Upper lobe of left lung (tissue), 6 donors: ENCODE data around the gene USP1. TPM values are rescaled to one million over a fixed set of nuclear protein-coding genes. Genes with fewer than 3 reads are reported as not detected.

ENCODE experiments used
- ATAC-seq, 2 donors: fragments of 200-7000 bp; cut with Tn5 transposase; one replicate each; pipeline ENCODE4 v1.9.1; 2022; ENCODE audit warnings: mild to moderate bottlenecking in 2 of 2, moderate library complexity in 2 of 2; ENCODE audit not compliant: low FRiP score in 2 of 2
- DNase-seq, 2 donors: peaks; one replicate each; pipeline ENCODE4 v3.0.0-alpha.2; 2019 to 2020
- H3K27ac ChIP-seq, 4 donors: fragments of 200-600 bp; sonication (generic); one replicate each; pipeline ENCODE4 v1.5.1; 2016 to 2019
- H3K27me3 ChIP-seq, 4 donors: fragments of 200-600 bp; sonication (generic); one replicate each; pipeline ENCODE4 v1.5.1; 2017 to 2019
- H3K36me3 ChIP-seq, 4 donors: fragments of 200-600 bp; sonication (generic); one replicate each; pipeline ENCODE4 v1.5.1; 2016 to 2019
- H3K4me1 ChIP-seq, 4 donors: fragments of 200-600 bp; sonication (generic); one replicate each; pipeline ENCODE4 v1.5.1; 2018 to 2019
- H3K4me3 ChIP-seq, 4 donors: fragments of 200-600 bp; sonication (generic); one replicate each; pipeline ENCODE4 v1.5.1; 2017 to 2019; ENCODE audit warnings: mild to moderate bottlenecking in 2 of 4, moderate library complexity in 1 of 4
- H3K9me3 ChIP-seq, 4 donors: fragments of 200-600 bp; sonication (generic); one replicate each; pipeline ENCODE4 v1.5.1; 2018 to 2019
- EP300 ChIP-seq, 4 donors: sonication (generic); formaldehyde crosslinking; IDR thresholded peaks; one replicate each; pipeline ENCODE4 v1.5.1; 2017; ENCODE audit warnings: antibody characterized with exemption in 4 of 4, control low read depth in 2 of 4
- POLR2A ChIP-seq, 4 donors: fragments of 450-650 bp; IDR thresholded peaks; one replicate each; pipeline ENCODE4 v1.5.1; 2016 to 2017; ENCODE audit warnings: antibody characterized with exemption in 4 of 4, mild to moderate bottlenecking in 2 of 4
- POLR2AphosphoS5 ChIP-seq, 2 donors: sonication (generic); formaldehyde crosslinking; IDR thresholded peaks; one replicate each; pipeline ENCODE4 v1.5.1; 2017; ENCODE audit warnings: antibody characterized with exemption in 2 of 2
- WGBS, 2 donors: methylation state at CpG; one replicate each; pipeline ENCODE4 v1.1.5; 2017 to 2018; 5-methylcytosine and 5-hydroxymethylcytosine counted together
- total RNA-seq, 6 donors: library from RNA; depleted of rRNA in 4 of 6; stranded (reverse); fragments of >200 nt in 4 of 6; gene quantifications; one replicate each; pipeline versions ENCODE4 v1.1.0 to v1.2.1, GENCODE V29; 2016 to 2021
- TF ChIP-seq, protein P1 (sequence below), 6 experiments: fragments of 450-650 bp in 4 of 6; fragments of 200-600 bp in 2 of 6; sonication (generic) in 2 of 6; IDR thresholded peaks; one replicate each; pipeline ENCODE4 v1.5.1; 2016 to 2019; ENCODE audit warnings: antibody characterized with exemption in 6 of 6
- donor health status: DM: no; HTN: no; CAD: no; lungs with moderate emphysema.
- donor health status: DM: no; HTN: yes; CAD: no; lungs with severe emphysema.

Gene USP1, protein sequence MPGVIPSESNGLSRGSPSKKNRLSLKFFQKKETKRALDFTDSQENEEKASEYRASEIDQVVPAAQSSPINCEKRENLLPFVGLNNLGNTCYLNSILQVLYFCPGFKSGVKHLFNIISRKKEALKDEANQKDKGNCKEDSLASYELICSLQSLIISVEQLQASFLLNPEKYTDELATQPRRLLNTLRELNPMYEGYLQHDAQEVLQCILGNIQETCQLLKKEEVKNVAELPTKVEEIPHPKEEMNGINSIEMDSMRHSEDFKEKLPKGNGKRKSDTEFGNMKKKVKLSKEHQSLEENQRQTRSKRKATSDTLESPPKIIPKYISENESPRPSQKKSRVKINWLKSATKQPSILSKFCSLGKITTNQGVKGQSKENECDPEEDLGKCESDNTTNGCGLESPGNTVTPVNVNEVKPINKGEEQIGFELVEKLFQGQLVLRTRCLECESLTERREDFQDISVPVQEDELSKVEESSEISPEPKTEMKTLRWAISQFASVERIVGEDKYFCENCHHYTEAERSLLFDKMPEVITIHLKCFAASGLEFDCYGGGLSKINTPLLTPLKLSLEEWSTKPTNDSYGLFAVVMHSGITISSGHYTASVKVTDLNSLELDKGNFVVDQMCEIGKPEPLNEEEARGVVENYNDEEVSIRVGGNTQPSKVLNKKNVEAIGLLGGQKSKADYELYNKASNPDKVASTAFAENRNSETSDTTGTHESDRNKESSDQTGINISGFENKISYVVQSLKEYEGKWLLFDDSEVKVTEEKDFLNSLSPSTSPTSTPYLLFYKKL
- 10 to 100 TPM in 5 of 6 donors, 1 to 10 TPM in 1; 9.8 to 36.2 (median 20.0) TPM for total RNA-seq

GRCh38 chr1:62436466-62437272, at the start of gene USP1:
Gene USP1, plus strand, starts transcription at chr1:62437049. Its CDS starts 2,819 bp downstream, at chr1:62439868.
- peaks cover 0 to 4% (median 0%) of the 10 kb centered on the region in 4 donors for H3K36me3 ChIP-seq
- no peaks in the 10 kb centered on the region for H3K9me3 ChIP-seq
- H3K27ac ChIP-seq, result peak within 1 kb of the TSS; percentile 98 to 100 (median 98)
- H3K27me3 ChIP-seq, result no peaks in the 10 kb centered on the region
- WGBS, 2 donors, result 0 to 1% methylated on average over 34 to 64 of the region's 76 CpGs
- TF ChIP-seq POLR2AphosphoS5 (IDR thresholded peaks at IDR 0.05), result peak; percentile 44 to 86
- TF ChIP-seq POLR2A (IDR thresholded peaks at IDR 0.05), result peak in 3 of 4 donors; percentile 35 to 47 (median 37)
- peak in 1 of 4 donors; percentile 29 for TF ChIP-seq EP300 (IDR thresholded peaks at IDR 0.05)
- TF ChIP-seq, protein P1, sequence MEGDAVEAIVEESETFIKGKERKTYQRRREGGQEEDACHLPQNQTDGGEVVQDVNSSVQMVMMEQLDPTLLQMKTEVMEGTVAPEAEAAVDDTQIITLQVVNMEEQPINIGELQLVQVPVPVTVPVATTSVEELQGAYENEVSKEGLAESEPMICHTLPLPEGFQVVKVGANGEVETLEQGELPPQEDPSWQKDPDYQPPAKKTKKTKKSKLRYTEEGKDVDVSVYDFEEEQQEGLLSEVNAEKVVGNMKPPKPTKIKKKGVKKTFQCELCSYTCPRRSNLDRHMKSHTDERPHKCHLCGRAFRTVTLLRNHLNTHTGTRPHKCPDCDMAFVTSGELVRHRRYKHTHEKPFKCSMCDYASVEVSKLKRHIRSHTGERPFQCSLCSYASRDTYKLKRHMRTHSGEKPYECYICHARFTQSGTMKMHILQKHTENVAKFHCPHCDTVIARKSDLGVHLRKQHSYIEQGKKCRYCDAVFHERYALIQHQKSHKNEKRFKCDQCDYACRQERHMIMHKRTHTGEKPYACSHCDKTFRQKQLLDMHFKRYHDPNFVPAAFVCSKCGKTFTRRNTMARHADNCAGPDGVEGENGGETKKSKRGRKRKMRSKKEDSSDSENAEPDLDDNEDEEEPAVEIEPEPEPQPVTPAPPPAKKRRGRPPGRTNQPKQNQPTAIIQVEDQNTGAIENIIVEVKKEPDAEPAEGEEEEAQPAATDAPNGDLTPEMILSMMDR (IDR thresholded peaks at IDR 0.05), result peak in 2 of 6 experiments; percentile 30 to 34
- peaks cover 25 to 37% (median 29%) of the 10 kb centered on the region in 4 donors for H3K4me1 ChIP-seq
- ATAC-seq (peak; percentile 95 to 97), DNase-seq (peak; percentile 95 to 96)
- peak within 1 kb of the TSS; percentile 70 to 98 (median 92) for H3K4me3 ChIP-seq

DNA sequence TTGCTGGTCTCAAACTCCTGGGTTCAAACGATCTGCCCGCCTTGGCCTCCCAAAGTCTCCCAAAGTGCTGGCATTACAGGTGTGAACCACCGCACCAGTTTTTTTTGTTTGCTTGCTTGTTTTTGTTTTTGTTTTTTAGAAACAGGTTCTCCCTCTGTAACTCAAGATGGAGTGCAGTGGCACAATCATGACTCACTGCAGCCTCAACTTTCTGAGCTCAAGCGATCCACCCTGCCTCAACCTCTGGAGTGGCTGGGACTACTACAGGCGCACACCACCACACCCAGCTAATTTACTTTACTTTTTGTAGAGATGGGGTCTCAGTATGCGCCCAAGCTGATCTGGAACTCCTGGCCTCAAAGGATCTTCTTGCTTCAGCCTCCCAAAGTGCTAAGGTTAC, 47.3 kb upstream of the USP1 start:
- TF ChIP-seq, protein P1 (IDR thresholded peaks at IDR 0.05), result no peak
- no peak for TF ChIP-seq EP300 (IDR thresholded peaks at IDR 0.05)
- no peak for TF ChIP-seq POLR2A (IDR thresholded peaks at IDR 0.05)
- TF ChIP-seq POLR2AphosphoS5 (IDR thresholded peaks at IDR 0.05), result no peak
- 94 to 96% methylated on average over 6 of the region's 6 CpGs for WGBS, 2 donors
- ATAC-seq (no peak), DNase-seq (no peak)
- Histone ChIP-seq H3K4me3 (no peak overlapping the region), H3K9me3 (no peaks in the 10 kb centered on the region), H3K27ac (no peak overlapping the region), H3K4me1 (no peaks in the 10 kb centered on the region), H3K27me3 (no peaks in the 10 kb centered on the region), H3K36me3 (no peaks in the 10 kb centered on the region)

- DNase-seq (no peak), ATAC-seq (no peak)
- Histone ChIP-seq H3K4me3 (no peak overlapping the region), H3K4me1 (no peaks in the 10 kb centered on the region), H3K9me3 (no peaks in the 10 kb centered on the region), H3K36me3 (no peaks in the 10 kb centered on the region), H3K27me3 (no peaks in the 10 kb centered on the region), H3K27ac (no peak overlapping the region)
- no peak for TF ChIP-seq EP300 (IDR thresholded peaks at IDR 0.05)
- no peak for TF ChIP-seq POLR2A (IDR thresholded peaks at IDR 0.05)
- TF ChIP-seq, protein P1 (IDR thresholded peaks at IDR 0.05), result no peak
- TF ChIP-seq POLR2AphosphoS5 (IDR thresholded peaks at IDR 0.05), result no peak
- 86 to 96% methylated on average over 7 of the region's 7 CpGs for WGBS, 2 donors
Observed at GRCh38 chr1:62390071-62390470, 46.8 kb upstream of the USP1 start.

DNA sequence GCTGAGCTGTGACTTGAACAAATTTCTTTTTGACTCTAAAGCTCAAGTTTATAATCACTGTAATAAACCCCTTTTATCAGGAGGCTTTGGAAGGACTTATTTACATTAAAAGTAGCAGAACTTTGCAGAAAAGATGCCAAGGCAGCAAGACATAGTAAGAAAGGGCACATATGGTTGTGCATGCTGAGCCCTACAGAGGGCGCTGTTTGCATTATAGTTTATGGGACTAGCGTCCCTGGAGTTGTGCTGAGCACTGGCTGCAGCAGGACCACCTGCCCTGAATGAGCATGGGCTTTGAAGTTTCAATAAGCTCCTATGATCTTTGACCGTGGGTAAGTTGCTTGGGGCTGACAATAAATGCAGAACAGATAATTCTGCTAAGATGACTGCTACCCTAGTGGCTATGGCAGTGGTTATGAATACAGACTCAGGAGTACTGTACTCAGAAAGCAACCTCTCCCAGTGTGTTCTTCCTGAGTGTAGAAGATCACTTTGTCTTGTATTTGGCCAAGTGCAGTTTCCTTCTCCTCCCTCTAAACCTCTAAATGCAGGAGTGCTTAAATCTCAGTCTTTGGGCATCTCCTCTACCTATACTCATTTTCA, 45.4 kb upstream of the USP1 start:
- ATAC-seq (no peak), DNase-seq (no peak)
- Histone ChIP-seq H3K4me1 (no peaks in the 10 kb centered on the region), H3K27ac (no peak overlapping the region), H3K4me3 (no peak overlapping the region), H3K36me3 (no peaks in the 10 kb centered on the region), H3K27me3 (no peaks in the 10 kb centered on the region), H3K9me3 (no peaks in the 10 kb centered on the region)
- TF ChIP-seq POLR2AphosphoS5 (IDR thresholded peaks at IDR 0.05), result no peak
- TF ChIP-seq, protein P1 (IDR thresholded peaks at IDR 0.05), result peak in 2 of 6 experiments; percentile 9 to 21
- TF ChIP-seq POLR2A (IDR thresholded peaks at IDR 0.05), result no peak
- WGBS, 2 donors, result 36 to 52% methylated on average over 3 of the region's 3 CpGs
